Activated naive CD4-positive, alpha-beta T cell treated with anti-CD3 and anti-CD28 coated beads, Interleukin-2, amount 50 U/mL, for 24 hours (primary cell): ENCODE results near the gene OR4F3.
"Not testable (repeated sequence)": the region's sequence is repeated elsewhere in the genome, so short reads cannot be mapped to it uniquely, and the experiment has no call there.

Experiments used
- H3K27ac Mint-ChIP-seq: one replicate; pipeline ENCODE4 v1.8.0; 2021; ENCODE audit warnings: mild to moderate bottlenecking, mixed read lengths
- H3K27me3 Mint-ChIP-seq: one replicate; pipeline ENCODE4 v1.8.0; 2021; ENCODE audit warnings: mixed read lengths
- H3K36me3 Mint-ChIP-seq: one replicate; pipeline ENCODE4 v1.8.0; 2021; ENCODE audit warnings: mixed read lengths
- H3K4me1 Mint-ChIP-seq: one replicate; pipeline ENCODE4 v1.8.0; 2021; ENCODE audit warnings: mixed read lengths
- H3K4me3 Mint-ChIP-seq: one replicate; pipeline ENCODE4 v1.8.0; 2021; ENCODE audit warnings: mild to moderate bottlenecking, mixed read lengths
- H3K9me3 Mint-ChIP-seq: one replicate; pipeline ENCODE4 v1.8.0; 2021; ENCODE audit warnings: mixed read lengths

OR4F3 gene

GRCh38 chr5:181366968-181367367 lies at the start of gene OR4F3:
TSS of gene OR4F3 (plus strand) at chr5:181367268.
- H3K36me3 Mint-ChIP-seq, H3K27ac Mint-ChIP-seq, H3K4me3 Mint-ChIP-seq, H3K4me1 Mint-ChIP-seq, H3K27me3 Mint-ChIP-seq, H3K9me3 Mint-ChIP-seq: not testable (repeated sequence)
